A549 (cell line): Measurements from ENCODE around the gene PGM2.

Experiments
- CBX8 ChIP-seq: fragments of 200-600 bp; sonication (generic); IDR thresholded peaks from 2 replicates; pipeline ENCODE4 v1.6.1; 2016
- EP300 ChIP-seq, 2 experiments: fragments of >200 bp; sonication (Bioruptor Twin); formaldehyde crosslinking; IDR thresholded peaks; 2 replicates in 1 of 2; 3 replicates in 1 of 2; pipeline ENCODE4 v1.6.1; 2016 to 2017
- NFE2L2 ChIP-seq: fragments of 150-350 bp; conservative IDR thresholded peaks from 2 replicates; pipeline ENCODE4 v1.6.1; 2014; ENCODE audit warnings: low read length
- RAD21 ChIP-seq, 2 experiments: fragments of >200 bp in 1 of 2; sonication (Bioruptor Twin) in 1 of 2; formaldehyde crosslinking in 1 of 2; IDR thresholded peaks in 1 of 2; conservative IDR thresholded peaks in 1 of 2; 2 replicates in 1 of 2; 3 replicates in 1 of 2; pipeline ENCODE4 v1.6.1; 2012 to 2018; ENCODE audit warnings: inconsistent platforms in 1 of 2
- SMC3 ChIP-seq: fragments of >200 bp; sonication (Bioruptor Twin); formaldehyde crosslinking; IDR thresholded peaks from 3 replicates; pipeline ENCODE4 v1.6.1; 2018; ENCODE audit warnings: inconsistent platforms
- TF ChIP-seq, protein P1 (sequence below): IDR thresholded peaks from 2 replicates; pipeline ENCODE4 v1.6.1; 2012; ENCODE audit warnings: low read depth, borderline replicate concordance
- TF ChIP-seq, protein P2 (sequence below): fragments of >200 bp; sonication (Bioruptor Twin); formaldehyde crosslinking; IDR thresholded peaks from 3 replicates; pipeline ENCODE4 v1.5.1; 2016

DNA sequence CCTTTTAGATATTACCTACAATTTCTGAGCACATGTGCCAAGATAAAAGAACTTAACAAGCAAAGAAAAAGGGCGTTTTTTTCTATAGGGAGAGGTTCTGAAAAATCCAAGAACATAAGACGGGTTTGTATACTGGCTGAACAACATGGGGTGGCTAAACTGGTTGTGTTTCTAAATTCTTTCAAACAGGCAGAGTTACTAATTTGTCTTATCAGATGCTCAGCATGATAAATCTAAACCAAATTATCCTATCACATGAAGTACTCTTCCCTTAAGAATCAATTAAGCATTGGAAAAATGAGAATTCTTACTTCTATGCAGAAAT lies 45.4 kb upstream of the PGM2 start:
- TF ChIP-seq, protein P1, sequence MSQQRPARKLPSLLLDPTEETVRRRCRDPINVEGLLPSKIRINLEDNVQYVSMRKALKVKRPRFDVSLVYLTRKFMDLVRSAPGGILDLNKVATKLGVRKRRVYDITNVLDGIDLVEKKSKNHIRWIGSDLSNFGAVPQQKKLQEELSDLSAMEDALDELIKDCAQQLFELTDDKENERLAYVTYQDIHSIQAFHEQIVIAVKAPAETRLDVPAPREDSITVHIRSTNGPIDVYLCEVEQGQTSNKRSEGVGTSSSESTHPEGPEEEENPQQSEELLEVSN = no peak
- TF ChIP-seq EP300 (IDR thresholded peaks at IDR 0.05) (no peak), SMC3 (no peak), CBX8 (no peak), NFE2L2 (no peak), RAD21 (conservative IDR thresholded peaks at IDR 0.05 in 1 of 2, IDR thresholded peaks at IDR 0.05 in 1 of 2) (no peak)
- TF ChIP-seq, protein P2, sequence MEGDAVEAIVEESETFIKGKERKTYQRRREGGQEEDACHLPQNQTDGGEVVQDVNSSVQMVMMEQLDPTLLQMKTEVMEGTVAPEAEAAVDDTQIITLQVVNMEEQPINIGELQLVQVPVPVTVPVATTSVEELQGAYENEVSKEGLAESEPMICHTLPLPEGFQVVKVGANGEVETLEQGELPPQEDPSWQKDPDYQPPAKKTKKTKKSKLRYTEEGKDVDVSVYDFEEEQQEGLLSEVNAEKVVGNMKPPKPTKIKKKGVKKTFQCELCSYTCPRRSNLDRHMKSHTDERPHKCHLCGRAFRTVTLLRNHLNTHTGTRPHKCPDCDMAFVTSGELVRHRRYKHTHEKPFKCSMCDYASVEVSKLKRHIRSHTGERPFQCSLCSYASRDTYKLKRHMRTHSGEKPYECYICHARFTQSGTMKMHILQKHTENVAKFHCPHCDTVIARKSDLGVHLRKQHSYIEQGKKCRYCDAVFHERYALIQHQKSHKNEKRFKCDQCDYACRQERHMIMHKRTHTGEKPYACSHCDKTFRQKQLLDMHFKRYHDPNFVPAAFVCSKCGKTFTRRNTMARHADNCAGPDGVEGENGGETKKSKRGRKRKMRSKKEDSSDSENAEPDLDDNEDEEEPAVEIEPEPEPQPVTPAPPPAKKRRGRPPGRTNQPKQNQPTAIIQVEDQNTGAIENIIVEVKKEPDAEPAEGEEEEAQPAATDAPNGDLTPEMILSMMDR = no peak
